GM23338 (cell line): Measurements from ENCODE around the gene TBC1D5. TPM values are rescaled to one million over a fixed set of nuclear protein-coding genes. Genes with fewer than 3 reads are reported as not detected.

ENCODE experiments used
- ATAC-seq: fragments of 200-7000 bp; cut with Tn5 transposase; 3 replicates; pipeline ENCODE4 v1.9.1; 2020
- DNase-seq: peaks from one replicate; pipeline ENCODE4 v3.0.0-alpha.2; 2015; ENCODE audit warnings: low spot score
- H2AFZ ChIP-seq: fragments of 200-600 bp; sonication (generic); 2 replicates; pipeline ENCODE4 v1.8.0; 2016; ENCODE audit warnings: antibody characterized with exemption, mild to moderate bottlenecking, moderate library complexity
- H3F3A ChIP-seq: fragments of 200-600 bp; sonication (generic); replicated peaks from 2 replicates; pipeline ENCODE4 v1.8.0; 2017; ENCODE audit warnings: antibody characterized with exemption, mixed run types, low read depth
- H3K27ac ChIP-seq: fragments of 200-600 bp; sonication (generic); 2 replicates; pipeline ENCODE4 v1.6.1; 2016; ENCODE audit warnings: low read depth
- H3K27me3 ChIP-seq: fragments of 200-600 bp; sonication (generic); 2 replicates; pipeline ENCODE4 v1.8.0; 2016; ENCODE audit warnings: mild to moderate bottlenecking, mixed run types, moderate library complexity; ENCODE audit not compliant: insufficient read depth
- H3K36me3 ChIP-seq: fragments of 200-600 bp; sonication (generic); 2 replicates; pipeline ENCODE4 v1.8.0; 2016; ENCODE audit warnings: mild to moderate bottlenecking; ENCODE audit not compliant: insufficient read depth
- H3K4me1 ChIP-seq: fragments of 200-600 bp; sonication (generic); 2 replicates; pipeline ENCODE4 v1.8.0; 2016; ENCODE audit warnings: mild to moderate bottlenecking, moderate library complexity; ENCODE audit not compliant: insufficient read depth
- H3K4me2 ChIP-seq: fragments of 200-600 bp; sonication (generic); 2 replicates; pipeline ENCODE4 v1.7.1; 2017; ENCODE audit warnings: mixed run types
- H3K4me3 ChIP-seq: fragments of 200-600 bp; sonication (generic); 2 replicates; pipeline ENCODE4 v1.6.1; 2016; ENCODE audit warnings: mixed run types
- H3K79me2 ChIP-seq: fragments of 200-600 bp; sonication (generic); replicated peaks from 2 replicates; pipeline ENCODE4 v1.8.0; 2017; ENCODE audit warnings: mild to moderate bottlenecking; ENCODE audit not compliant: insufficient read depth
- H3K9me2 ChIP-seq: fragments of 200-600 bp; sonication (generic); 2 replicates; pipeline ENCODE4 v1.8.0; 2017; ENCODE audit not compliant: insufficient read depth
- H4K20me1 ChIP-seq: fragments of 200-600 bp; sonication (generic); replicated peaks from 2 replicates; pipeline ENCODE4 v1.8.0; 2017; ENCODE audit warnings: mild to moderate bottlenecking; ENCODE audit not compliant: insufficient read depth
- H3K27ac Mint-ChIP-seq: 2 replicates; pipeline ENCODE4 v1.8.0; 2020; ENCODE audit warnings: inconsistent platforms, mild to moderate bottlenecking, moderate library complexity, mixed read lengths
- H3K27me3 Mint-ChIP-seq: 3 replicates; pipeline ENCODE4 v1.8.0; 2022; ENCODE audit warnings: low read depth, mild to moderate bottlenecking, moderate library complexity, mixed read lengths, inconsistent platforms; ENCODE audit not compliant: insufficient read depth, poor library complexity
- H3K36me3 Mint-ChIP-seq: 3 replicates; pipeline ENCODE4 v1.8.0; 2021; ENCODE audit warnings: low read depth, mild to moderate bottlenecking, inconsistent platforms, moderate library complexity, mixed read lengths
- H3K4me1 Mint-ChIP-seq: 3 replicates; pipeline ENCODE4 v1.8.0; 2020; ENCODE audit warnings: mild to moderate bottlenecking, inconsistent platforms, mixed read lengths
- H3K4me3 Mint-ChIP-seq: 3 replicates; pipeline ENCODE4 v1.8.0; 2021; ENCODE audit warnings: moderate library complexity, mild to moderate bottlenecking, inconsistent platforms, mixed read lengths
- H3K9me3 Mint-ChIP-seq: 3 replicates; pipeline ENCODE4 v1.8.0; 2020; ENCODE audit warnings: moderate library complexity, mild to moderate bottlenecking, inconsistent platforms, mixed read lengths
- CREB1 ChIP-seq: fragments of 250-450 bp; sonication (Bioruptor Pico); IDR thresholded peaks from 2 replicates; pipeline ENCODE4 v1.5.0; 2020; ENCODE audit warnings: low read depth, mild to moderate bottlenecking, moderate library complexity
- CTCF ChIP-seq, 2 experiments: fragments of 200-600 bp in 1 of 2; sonication (generic) in 1 of 2; conservative IDR thresholded peaks; 2 replicates each; pipeline versions ENCODE4 v1.5.1 to v1.6.1; 2016 to 2017; ENCODE audit warnings: antibody characterized with exemption in 2 of 2, low read depth in 2 of 2, mild to moderate bottlenecking in 2 of 2, moderate library complexity in 1 of 2
- EZH2phosphoT487 ChIP-seq: fragments of 200-600 bp; sonication (generic); IDR thresholded peaks from one replicate; pipeline ENCODE4 v1.8.1; 2018; ENCODE audit warnings: antibody characterized with exemption; ENCODE audit not compliant: unreplicated experiment
- JUNB ChIP-seq: IDR thresholded peaks from one replicate; pipeline ENCODE4 v1.6.1; 2016; ENCODE audit warnings: antibody characterized with exemption; ENCODE audit not compliant: unreplicated experiment
- NANOG ChIP-seq: IDR thresholded peaks from 2 replicates; pipeline ENCODE4 v1.6.1; 2016; ENCODE audit warnings: antibody characterized with exemption, borderline replicate concordance
- POLR2AphosphoS5 ChIP-seq: IDR thresholded peaks from 2 replicates; pipeline ENCODE4 v1.6.1; 2016; ENCODE audit warnings: antibody characterized with exemption, low read depth
- REST ChIP-seq: IDR thresholded peaks from one replicate; pipeline ENCODE4 v1.6.1; 2018; ENCODE audit warnings: antibody characterized with exemption; ENCODE audit not compliant: unreplicated experiment
- ZNF114 ChIP-seq: fragments of 250-450 bp; sonication (Bioruptor Pico); IDR thresholded peaks from 2 replicates; pipeline ENCODE4 v1.5.0; 2020; ENCODE audit warnings: mild to moderate bottlenecking, moderate library complexity
- ZNF331 ChIP-seq: fragments of 250-450 bp; sonication (Bioruptor Pico); IDR thresholded peaks from 2 replicates; pipeline ENCODE4 v1.5.0; 2020; ENCODE audit warnings: low read depth, mild to moderate bottlenecking, moderate library complexity
- polyA plus RNA-seq: library from polyadenylated mRNA; unstranded; fragments of >200 nt; fragmentation: Nextera tagmentation; extraction: Ambion mirVana; gene quantifications from 2 replicates; pipeline ENCODE4 v1.2.1, GENCODE V29; 2016
- total RNA-seq: library from RNA; depleted of rRNA; stranded (reverse); fragments of >200 nt; shearing (Covaris generic); gene quantifications from 2 replicates; pipeline ENCODE4 v1.2.3, GENCODE V29; 2014

TBC1D5 gene
- total and polyA plus RNA-seq, 2 experiments from 2014 or later: 21.8 to 48.1 TPM

- no peak overlapping the region for H3K27ac Mint-ChIP-seq
These were observed 597.8 kb downstream of the TBC1D5 start for GRCh38 chr3:17144665-17144993.

More at GRCh38 chr3:17144665-17144993, 597.8 kb downstream of the TBC1D5 start:
- Mint-ChIP-seq H3K4me1 (peaks cover 4% of the 10 kb centered on the region; the same call in 2 of the 3 replicates), H3K27me3 (peaks cover 7% of the 10 kb centered on the region), H3K9me3 (peaks cover 3% of the 10 kb centered on the region; the same call in 2 of the 3 replicates), H3K36me3 (no peaks in the 10 kb centered on the region), H3K4me3 (no peak overlapping the region)
- no peak for TF ChIP-seq CTCF (conservative IDR thresholded peaks at IDR 0.05; ENCODE audit: low read depth in 2 of 2)
- no peak for TF ChIP-seq POLR2AphosphoS5
- TF ChIP-seq NANOG: no peak
- no peak for TF ChIP-seq REST
- TF ChIP-seq CREB1 (CRISPR knock-in tag): no peak
- TF ChIP-seq JUNB: no peak
- TF ChIP-seq ZNF114: no peak
- no peak for TF ChIP-seq ZNF331 (CRISPR knock-in tag)
- TF ChIP-seq EZH2phosphoT487: no peak
- H2AFZ ChIP-seq: no peak overlapping the region
- peaks cover 6% of the 10 kb centered on the region; the same call in 1 of the 2 replicates for H3K4me1 ChIP-seq
- H3K36me3 ChIP-seq: no peaks in the 10 kb centered on the region
- H3K4me3 ChIP-seq: no peak overlapping the region
- DNase-seq: no peak
- no peak for ATAC-seq
- 0 out of 2 replicates have a peak, but pooled peaks cover 2% of the 10 kb centered on the region for H3K9me2 ChIP-seq
- no peak overlapping the region for H3K27ac ChIP-seq
- H4K20me1 ChIP-seq: no peaks in the 10 kb centered on the region
- H3F3A ChIP-seq: no peaks in the 10 kb centered on the region
- H3K79me2 ChIP-seq: no peaks in the 10 kb centered on the region
- no peaks in the 10 kb centered on the region for H3K27me3 ChIP-seq
- H3K4me2 ChIP-seq: no peak overlapping the region
